NCI-H524 (cell line): ENCODE results near the gene USP28.
A peak's percentile ranks its signal among the peaks of the same experiment; 100 is the strongest.
"Not testable (repeated sequence)": the region's sequence is repeated elsewhere in the genome, so short reads cannot be mapped to it uniquely, and the experiment has no call there.

ENCODE experiments used
- DNase-seq, 2 experiments: peaks; one replicate each; lab custom pipeline; 2025; lab: John Stamatoyannopoulos, UW

USP28 gene

DNA sequence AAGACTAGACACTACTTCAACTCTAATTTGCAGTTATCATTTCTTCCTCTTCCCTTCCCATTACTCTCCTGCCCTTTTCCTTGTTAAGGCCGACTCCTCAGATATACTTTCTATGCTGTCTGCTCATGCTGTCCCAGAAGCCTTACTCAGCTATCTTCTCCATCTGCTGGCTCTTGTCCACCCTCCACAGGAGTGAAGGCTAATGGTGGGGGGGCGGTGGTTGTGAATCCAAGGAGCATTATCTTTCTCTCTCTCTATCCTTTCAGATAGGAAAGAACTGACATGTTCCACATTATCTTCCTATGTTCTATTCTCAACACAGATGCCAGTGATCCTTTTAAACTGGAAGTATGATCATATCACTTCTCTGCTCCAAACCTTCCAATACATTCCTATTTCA is 37.4 kb downstream of the USP28 start:
- no peak for DNase-seq

DNA sequence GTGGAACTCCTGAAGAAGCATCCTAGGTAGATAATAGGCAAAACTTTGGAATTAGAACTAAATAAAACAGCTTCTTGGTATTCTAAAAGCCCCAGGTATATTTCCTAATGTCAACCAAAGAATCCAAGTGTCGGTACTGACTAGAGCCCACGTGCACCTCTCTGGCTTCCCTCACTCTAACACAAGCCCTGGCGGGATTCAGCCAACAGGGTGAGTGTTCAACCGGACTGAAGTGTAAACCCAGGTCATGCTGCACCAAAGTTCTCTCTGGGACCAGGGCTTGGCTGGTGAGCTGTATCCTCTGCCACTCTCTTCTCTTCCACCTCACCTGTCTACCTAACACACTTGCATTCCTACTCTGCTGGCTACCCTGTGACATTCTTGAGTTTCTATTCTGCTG is 40.1 kb downstream of the USP28 start:
- DNase-seq = no peak

DNA sequence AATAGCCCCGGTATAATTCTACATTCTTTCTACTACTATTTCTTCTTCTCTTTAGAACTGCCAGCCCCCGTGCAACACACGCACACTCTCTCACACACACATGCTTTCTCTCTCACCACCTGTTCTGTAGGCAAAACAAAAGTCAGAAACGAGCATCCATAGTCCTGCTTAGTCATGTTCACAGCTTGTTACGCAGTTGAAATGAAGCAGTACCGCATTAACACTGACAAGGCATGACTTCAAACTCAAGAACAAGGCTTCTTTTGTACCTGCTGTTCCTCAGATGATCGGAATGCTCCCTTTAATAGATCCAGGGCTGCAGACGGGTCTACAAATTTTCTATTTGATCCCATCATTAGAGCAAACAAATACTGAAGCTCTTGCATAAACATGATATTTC is 42.2 kb downstream of the USP28 start:
- no peak for DNase-seq

DNA sequence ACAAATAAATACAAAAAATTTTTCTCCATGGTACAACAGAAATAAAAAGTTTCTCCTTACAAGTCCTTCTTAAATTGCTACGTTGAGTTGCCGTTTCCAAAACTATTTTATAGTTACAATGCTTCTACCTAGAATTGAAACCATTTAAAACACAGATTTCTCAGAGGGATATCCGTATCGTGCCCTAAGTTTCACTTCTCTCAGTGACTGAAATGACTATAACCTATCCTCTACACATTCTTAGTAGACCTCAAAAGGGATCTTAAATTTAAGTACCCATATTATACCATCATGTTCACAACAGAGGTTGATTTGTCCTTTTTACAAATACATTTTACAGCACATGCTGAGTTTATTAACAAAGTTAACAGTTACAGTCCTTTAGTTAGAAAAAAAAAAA is 44.1 kb downstream of the USP28 start:
- no peak for DNase-seq

DNA sequence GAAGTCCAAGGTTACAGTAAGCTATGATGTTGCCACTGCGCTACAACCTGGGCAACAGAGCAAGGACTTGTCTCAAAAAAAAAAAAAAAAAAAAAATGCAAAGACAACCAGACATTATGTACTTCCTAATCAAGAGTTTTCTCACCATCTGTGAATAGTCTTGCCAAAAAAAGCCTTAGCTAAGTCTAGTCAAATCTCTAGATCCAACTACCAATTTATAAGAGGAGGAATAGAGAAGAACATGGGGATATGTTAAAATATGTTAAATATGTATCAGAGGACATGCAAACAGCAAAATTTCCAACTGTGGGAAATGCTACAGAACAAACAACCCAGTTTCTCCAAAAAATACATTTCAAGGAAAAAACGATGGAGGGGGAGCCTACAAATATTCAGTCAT is 45.6 kb downstream of the USP28 start:
- DNase-seq = no peak

DNA sequence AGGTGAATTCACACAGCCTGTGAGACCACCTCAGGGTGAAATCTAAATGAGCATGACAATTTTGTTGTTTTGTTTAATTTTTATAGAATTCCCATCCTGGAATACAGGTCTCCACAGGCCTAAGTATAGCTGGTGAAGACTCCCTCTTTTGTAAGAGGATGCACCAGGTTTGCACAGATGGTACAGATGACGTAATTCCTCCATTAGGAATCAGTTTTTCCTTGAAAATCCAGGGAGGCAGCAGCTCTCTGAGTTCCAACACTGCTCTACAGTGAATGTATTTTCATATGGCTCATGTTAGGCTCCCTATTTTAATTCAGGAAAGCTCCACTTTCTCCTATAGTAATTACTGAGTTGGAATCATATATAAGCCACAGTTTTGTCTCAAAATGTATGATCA is 47.2 kb downstream of the USP28 start:
- DNase-seq = peak in 1 of 2 experiments; percentile 20

DNA sequence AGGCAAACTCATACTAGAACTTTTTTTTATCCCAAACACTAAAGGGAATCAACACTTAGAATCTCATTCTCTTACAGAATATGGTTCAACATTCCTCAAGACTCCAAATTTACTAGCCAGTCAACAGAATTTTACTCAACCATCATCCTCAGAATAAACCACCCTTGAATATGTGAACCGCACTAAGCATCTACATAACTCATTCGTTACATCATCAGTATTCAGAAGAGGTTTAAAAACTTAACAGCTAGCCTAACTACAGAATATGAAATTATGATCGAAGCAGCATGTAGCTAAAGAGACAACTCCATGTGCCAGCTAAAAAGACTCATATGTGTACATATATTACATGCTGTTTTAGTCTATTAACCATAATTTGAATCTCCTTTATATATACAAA is 47.9 kb downstream of the USP28 start:
- DNase-seq = no peak

DNA sequence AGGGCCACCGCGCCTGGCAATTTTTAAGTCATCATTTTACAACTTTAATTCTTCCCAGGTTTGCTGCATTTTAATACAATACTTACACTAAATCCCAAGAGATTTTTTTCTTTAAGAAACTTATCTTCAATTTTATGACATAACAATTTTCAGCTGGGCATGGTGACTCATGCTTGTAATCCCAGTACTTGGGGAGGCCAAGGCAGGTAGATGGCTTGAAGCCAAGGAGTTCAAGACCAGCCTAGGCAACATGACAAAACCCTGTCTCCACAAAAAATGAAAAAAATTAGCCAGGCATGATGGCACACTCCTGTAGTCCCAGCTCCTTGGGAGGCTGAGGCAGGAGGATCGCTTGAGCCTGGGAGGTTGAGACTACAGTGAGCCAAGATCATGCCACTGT is 56.9 kb downstream of the USP28 start:
- no peak for DNase-seq

DNA sequence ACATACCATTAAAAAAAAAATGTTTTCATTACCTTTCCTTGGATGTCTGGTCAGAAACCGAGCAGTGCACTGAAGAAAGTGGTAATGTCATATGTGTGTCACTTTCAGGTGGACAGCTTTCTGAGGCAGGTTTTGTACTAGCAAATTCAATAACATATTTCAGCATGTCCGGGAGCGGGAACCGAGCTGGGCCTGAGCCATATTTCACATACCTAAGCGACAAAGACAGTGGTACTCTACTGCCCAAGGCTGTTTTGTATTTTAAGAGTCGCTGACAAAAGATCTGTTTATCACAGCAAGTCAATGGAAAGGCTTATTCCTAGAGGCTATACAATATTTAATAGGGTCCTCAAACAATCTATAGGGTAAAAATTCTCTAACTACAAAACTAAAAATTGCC is 57.7 kb downstream of the USP28 start:
- no peak for DNase-seq

DNA sequence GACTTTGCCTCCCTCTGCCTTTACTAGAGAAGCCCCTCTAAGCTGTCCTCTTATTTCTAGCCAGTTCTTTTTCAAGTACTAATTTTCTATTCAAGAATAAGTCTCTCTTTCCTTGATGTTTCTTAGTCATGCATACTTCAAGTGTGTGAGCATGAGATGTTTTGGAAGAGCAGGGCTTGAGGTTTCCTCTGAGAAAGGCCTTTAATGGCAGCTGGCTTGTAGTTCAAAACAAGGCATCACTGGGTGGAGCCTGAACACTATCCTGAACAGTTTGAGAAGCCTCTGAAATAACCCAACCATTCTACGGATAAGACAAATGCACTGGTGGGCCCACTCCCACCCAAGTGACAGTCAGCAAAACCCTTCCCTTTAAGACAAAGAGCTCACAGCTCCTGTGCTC is 58.2 kb downstream of the USP28 start:
- no peak for DNase-seq

DNA sequence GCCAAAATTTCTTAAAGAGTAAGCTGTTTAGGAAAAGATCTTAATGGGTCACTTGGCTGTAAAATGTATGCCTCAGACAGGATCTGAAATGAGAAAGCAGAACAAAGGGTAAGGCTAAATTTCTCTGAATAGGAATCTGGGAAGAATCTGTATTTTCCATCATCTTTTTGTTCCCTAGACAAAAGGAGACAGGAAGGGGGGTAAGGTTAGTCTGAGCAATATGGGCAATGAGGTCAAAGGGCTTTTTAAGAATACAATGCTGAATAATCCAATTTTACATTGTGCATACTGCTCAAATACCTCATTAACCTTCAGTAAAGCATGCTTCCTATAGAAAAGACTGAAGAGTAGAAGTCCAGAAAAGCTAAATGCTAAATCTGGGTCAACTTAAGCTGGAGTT is 61.2 kb downstream of the USP28 start:
- no peak for DNase-seq

DNA sequence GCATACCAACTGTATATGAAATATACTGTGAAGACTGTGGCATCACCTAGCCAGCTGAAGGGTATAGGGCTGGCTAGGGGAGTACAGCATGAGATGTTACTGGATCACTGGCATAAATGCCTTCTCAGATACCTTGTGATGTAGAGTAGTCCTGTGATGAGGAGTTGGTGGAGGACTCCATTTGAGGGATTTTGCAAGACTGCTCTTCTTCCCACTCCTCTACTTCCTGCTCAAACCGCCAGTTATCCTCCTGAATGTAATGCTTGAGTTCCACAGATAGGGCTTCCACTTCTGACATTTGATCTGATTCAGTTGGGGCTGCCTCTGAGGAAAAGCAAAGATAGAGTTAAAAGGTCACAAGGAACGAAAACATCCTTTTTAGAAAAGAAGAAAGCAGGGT is 66.4 kb downstream of the USP28 start:
- DNase-seq = no peak

DNA sequence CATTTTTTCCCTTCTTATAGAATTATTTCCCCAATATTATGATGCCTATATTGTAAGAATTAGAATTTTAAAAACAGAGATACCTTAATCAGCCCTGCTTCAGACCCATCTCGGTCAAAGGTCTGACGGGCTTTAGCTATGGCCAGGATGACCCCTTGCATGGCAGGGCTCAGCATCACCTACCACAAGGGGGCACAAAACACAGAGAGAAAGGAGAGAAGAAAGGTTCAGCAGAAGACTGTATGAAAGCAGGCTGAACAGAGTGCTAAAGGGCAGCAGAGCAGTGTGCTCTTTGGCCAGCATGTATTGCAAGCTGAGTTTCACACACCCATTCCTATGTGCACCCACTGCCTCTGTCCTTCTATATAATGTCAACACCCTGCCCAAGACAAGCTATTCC is 69.0 kb downstream of the USP28 start:
- peak in 1 of 2 experiments; percentile 42 for DNase-seq

DNA sequence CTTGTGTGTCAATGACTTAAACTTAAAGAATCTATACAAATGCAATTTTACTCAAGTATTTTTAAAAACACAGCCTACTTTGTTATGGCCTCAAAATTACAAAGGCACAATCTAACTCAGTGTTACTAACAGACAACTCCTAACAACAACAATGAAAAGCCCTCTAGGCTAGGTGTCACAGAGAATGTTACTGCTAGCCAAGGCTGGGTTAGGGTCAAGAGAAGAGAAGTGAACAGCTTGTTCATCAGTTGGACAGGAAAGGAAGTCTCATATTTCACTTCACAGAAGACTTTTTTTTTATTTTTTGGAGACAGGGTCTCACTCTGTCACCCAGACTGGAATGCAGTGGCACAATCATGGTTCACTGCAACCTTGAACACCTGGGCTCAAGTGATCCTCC is 69.7 kb downstream of the USP28 start:
- no peak for DNase-seq

DNA sequence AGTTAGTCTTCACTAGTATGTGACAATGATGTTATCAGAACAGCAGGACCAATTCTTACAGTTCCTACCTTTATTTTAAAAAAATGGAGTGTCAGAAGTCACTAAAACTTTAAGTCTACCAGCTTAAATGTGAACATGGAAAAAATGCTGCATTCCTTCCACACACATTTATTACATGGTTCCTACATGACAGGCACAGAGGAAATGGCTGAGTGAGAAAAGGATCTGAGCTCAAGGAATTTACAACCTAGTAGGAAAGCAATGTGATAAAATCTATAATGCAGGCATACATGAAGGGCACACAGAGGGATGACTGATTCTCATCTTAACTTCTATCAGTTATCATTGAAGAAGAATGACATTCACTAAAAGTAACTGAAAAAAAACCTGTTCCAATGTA is 72.8 kb downstream of the USP28 start:
- no peak for DNase-seq

DNA sequence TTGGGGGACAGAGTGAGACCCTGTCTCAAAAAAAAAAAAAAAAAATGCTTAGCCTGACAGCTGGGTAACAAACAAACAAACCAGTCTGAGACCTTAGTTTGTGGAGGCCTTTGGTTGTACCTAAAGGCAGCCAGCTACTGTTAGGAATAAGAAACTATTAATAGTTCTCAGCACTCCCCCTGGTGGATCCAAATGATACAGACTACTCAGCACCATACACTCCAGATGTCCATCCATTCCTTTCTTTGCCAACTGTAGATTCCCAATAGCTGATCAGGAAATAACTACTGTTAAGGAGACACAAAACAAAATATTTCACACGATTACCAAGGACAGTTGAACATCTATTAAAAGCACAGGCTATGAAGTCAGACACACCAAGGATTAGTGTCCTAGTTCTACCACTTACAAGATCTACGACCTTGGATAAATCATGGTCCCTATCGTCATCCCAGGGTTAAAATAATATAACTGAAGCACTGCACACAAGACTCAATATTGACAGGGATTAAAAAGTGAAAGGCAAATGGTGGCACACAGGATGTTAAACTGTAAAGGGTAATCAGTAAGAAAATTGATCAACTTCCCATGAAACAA is 78.6 kb downstream of the USP28 start:
- peak in 1 of 2 experiments; percentile 70 for DNase-seq

DNA sequence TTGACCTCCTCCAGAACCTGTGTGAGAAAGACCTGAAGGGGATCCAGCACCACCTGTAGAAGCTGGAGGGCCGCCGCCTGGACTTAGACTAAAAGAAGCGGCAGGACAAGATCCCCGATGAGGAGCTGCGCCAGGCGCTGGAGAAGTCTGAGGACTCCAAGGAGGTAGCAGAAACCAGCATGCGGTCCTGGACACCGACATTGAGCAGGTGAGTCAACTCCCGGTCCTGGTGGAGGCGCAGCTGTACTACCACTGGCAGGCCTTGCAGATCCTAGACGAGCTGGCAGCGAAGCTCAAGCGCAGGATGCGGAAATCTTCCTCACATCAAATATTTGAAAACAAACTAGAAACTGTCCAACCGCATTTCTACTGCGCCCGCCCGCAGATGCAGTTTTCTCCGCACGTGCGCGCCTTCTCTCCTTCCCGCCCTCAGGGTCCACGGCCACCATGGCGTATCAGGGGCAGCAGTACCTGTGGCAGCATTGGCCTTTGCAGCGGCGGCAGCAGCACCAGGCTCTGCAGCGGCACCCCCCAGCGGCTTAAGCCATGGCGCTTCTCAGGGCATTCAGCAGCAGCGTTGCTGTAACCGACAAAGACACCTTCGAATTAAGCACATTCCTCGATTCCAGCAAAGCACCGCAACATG is 85.6 kb downstream of the USP28 start:
- no peak for DNase-seq

DNA sequence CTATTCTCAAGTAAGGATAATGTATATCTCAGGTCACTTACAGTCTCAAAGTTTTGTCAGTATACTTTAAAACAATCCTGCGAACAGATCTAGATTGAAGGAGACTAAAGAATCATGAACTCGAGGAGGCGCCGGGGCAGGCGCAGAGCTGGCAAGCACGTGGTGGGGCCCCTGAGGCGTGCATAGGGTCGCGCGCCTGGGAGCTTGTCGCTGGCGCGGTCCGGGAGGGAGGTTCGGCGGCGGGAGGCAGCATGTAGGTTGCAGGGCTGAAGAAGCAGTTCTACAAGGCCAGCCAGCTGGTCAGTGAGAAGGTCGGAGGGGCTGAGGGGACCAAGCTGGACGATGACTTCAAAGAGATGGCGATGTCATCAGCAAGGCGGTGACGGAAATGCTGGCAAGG is 86.4 kb downstream of the USP28 start:
- not testable (repeated sequence) for DNase-seq

DNA sequence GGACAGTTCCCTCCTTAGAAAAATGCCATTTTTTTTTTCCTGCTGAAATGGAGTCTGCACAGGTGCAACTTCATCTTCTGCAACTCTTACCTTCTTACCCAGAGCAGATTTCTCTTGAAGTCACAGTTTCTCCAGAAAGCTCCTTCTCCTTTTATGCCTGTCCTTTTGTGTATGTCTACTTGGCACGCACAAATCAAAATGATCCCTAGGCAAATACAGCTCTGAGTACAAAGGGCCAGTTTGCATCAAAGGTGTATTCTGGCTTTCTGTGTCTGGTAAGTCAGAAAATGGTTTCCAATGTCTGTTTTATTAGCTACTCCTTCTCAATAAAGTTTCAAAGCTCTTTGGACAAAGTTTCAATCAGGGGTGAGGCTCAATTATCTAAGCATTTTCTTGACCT is 93.2 kb downstream of the USP28 start:
- DNase-seq = no peak

DNA sequence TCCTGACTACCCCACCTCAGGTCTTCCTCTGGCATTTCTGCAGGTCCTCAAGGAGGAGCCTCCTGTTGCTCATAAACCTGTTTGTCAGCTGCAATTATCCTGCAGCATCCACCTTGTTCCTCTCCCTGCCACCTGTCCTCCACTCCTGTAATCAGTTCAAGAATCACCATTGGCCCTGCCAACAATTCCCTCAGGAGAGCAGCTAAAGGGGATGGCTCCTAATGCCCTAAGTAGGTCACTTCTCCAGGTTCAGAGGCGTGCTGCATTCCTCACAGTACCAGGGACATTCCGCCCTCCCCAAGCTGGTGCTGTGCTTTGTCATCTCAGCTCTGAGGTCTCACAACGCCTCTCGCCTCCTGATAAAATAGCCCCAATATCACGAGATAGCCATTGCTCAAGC is 93.7 kb downstream of the USP28 start:
- DNase-seq = no peak

DNA sequence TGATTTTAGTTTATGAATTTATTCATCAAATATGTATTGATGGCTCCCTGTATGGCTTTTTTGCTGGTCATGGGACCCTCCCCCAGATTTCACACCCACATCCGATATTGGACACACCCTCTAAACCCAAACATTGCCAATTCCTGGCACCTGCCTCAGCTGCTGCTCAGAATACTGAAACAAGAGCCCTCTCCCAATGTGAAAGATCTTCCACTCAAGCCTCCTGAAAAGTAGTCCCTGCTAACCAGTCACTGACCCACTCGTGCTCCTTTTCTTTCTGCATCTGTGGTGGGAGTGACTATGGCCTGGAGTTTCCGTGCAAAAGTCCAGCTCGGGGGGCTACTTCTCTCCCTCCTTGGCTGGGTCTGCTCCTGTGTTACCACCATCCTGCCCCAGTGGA is 95.9 kb downstream of the USP28 start, which contains the start of gene CLDN25:
TSS of gene CLDN25 (plus strand) at position 301 of the 400 bp plus-strand sequence. CDS start at position 301, 0 bp downstream.
- no peak for DNase-seq

DNA sequence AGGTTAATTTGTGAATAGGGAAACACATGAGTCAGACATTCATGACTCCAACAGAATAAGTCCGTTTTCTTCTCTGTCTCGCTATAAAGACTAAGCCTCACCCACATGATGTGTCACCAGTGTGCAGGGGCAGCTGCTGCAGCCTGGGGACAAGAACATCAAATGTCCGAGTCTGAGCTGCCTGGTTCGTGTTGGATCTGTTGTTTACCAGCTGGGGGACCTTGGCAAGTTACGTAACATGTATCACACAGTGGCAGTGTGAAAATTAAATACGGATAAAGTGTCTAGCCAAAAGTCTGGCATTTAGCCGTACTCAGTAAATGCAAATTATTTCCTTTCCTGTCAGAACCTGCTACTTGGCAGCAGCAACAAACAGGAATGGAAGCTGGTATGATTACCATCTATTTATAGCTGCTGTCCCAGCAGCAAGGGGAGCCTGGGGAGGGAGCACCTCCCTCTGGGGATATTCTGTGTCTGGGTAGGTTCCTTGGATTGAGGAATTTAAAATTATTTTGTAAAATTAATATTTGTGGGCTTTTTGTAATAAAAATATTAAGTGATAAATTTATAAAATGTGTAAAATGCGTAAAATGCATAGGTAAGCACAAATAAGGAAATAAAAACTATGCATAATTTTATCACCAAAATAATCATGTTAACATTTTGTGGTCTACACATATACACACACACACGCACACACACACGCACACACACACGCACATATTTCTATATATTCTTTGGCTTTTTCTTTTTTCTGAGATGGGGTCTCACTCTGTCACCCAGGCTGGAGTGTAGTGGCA is 97.1 kb downstream of the USP28 start:
- DNase-seq = no peak

DNA sequence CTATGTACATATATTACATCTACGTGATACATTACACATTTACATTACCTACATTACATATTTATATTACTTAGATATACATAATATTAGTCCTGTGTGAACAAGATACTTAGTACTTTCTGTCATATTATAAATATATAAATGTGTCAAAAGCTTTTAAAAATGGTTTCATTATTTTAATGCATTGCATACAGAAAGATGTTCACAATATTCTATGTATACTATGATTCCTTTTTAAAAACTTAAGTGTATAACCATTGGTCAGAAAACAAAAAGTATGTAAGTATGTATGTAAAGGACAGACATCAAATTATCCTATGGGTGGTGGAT is 101.2 kb downstream of the USP28 start:
- no peak for DNase-seq
